ENCODE measurements around the gene CSPG4.
"Not testable (repeated sequence)": the region's sequence is repeated elsewhere in the genome, so short reads cannot be mapped to it uniquely, and the experiment has no call there.

- TF ChIP-seq CTCF (IDR thresholded peaks at IDR 0.05; ENCODE audit: borderline replicate concordance, extremely low read depth, low read length, poor library complexity, severe bottlenecking); EZH2 (IDR thresholded peaks at IDR 0.05; ENCODE audit: borderline replicate concordance, low read depth, low read length, severe bottlenecking): not testable (repeated sequence)
These were observed 24.7 kb upstream of the CSPG4 start for GRCh38 chr15:75737116-75738013.

Data from DND-41 (cell line).